Measurements from ENCODE around the gene CYBA.

The CYBA gene

DNA sequence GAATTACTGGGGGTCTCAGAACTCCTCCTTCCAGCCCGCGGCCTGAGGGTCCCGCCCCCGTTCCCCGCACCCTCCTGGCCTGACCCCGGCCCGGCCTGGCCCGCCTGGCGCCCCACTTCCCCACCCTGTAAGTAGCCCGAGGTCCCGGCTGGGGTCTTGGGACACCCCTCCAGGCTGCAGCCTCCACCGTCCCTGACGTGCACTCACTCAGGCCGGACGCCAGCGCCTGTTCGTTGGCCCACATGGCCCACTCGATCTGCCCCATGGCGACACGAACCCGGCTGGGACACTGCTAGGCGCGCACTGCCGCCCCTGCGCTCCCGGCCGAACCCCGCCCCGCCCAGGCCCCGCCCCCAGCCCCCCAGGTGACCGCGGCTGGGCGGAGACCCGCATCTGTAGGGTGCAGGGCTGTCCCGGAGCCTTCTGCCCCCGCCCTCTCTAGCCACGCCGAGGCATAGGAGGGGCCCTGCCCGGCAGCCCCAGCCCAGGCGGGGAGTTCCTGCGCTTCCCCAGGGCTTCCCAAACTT lies at the start of gene CYBA:
CYBA (minus strand) TSS at position 305 of the 527 bp plus-strand sequence; CDS start at position 265, 40 bp downstream.
- H3K4me1 ChIP-seq (ENCODE audit: low read length) = peaks cover 11% of the 10 kb centered on the region; the same call in 1 of the 2 replicates
- TF ChIP-seq EZH2 (optimal IDR thresholded peaks at IDR 0.05; ENCODE audit: low read depth, low read length) = no peak
- no peak for TF ChIP-seq EZH2phosphoT487 (IDR thresholded peaks at IDR 0.05; ENCODE audit: low read length)
- no peak for TF ChIP-seq CTCF (IDR thresholded peaks at IDR 0.05; ENCODE audit: low read length)
- no peak within 1 kb of the TSS for H2AFZ ChIP-seq (ENCODE audit: low read length)
- no peaks in the 10 kb centered on the region for H3F3A ChIP-seq (ENCODE audit: insufficient read depth, low read length)
- no peaks in the 10 kb centered on the region for H3K36me3 ChIP-seq (replicated peaks; ENCODE audit: insufficient read depth, low read length)
- H3K9me2 ChIP-seq (replicated peaks; ENCODE audit: insufficient read depth, low read length) = no peaks in the 10 kb centered on the region
- peak within 1 kb of the TSS; percentile 88 for H3K4me2 ChIP-seq (ENCODE audit: low read depth, low read length)
- peak within 1 kb of the TSS; percentile 83 for H3K4me3 ChIP-seq (ENCODE audit: low read length)
- peak; percentile 72 for DNase-seq
- no peaks in the 10 kb centered on the region for H3K27me3 ChIP-seq (replicated peaks; ENCODE audit: insufficient read depth, low read length)
- H3K79me2 ChIP-seq (ENCODE audit: low read length) = peaks cover 24% of the 10 kb centered on the region
- peak within 1 kb of the TSS; percentile 79 for H3K9ac ChIP-seq (ENCODE audit: low read length)
- H3K27ac ChIP-seq (ENCODE audit: low read length) = peak within 1 kb of the TSS; percentile 88
- H4K20me1 ChIP-seq (ENCODE audit: insufficient read depth, low read length) = no peaks in the 10 kb centered on the region
- H3K9me3 ChIP-seq (replicated peaks; ENCODE audit: insufficient read depth, low read length) = no peaks in the 10 kb centered on the region

GRCh38 chr16:88700322-88700635 lies 49.4 kb upstream of the CYBA start:
- H3K4me2 ChIP-seq (ENCODE audit: low read depth, low read length) = peak overlapping the region; percentile 76
- TF ChIP-seq EZH2phosphoT487 (IDR thresholded peaks at IDR 0.05; ENCODE audit: low read length) (no peak), CTCF (IDR thresholded peaks at IDR 0.05; ENCODE audit: low read length) (no peak), EZH2 (optimal IDR thresholded peaks at IDR 0.05; ENCODE audit: low read depth, low read length) (no peak)
- no peak overlapping the region for H2AFZ ChIP-seq (ENCODE audit: low read length)
- H3K27ac ChIP-seq (ENCODE audit: low read length) = peak overlapping the region; percentile 69; the same call in 1 of the 2 replicates
- peak overlapping the region; percentile 62 for H3K9ac ChIP-seq (ENCODE audit: low read length)
- no peaks in the 10 kb centered on the region for H3K27me3 ChIP-seq (replicated peaks; ENCODE audit: insufficient read depth, low read length)
- no peaks in the 10 kb centered on the region; the same call in 1 of the 2 replicates for H3F3A ChIP-seq (ENCODE audit: insufficient read depth, low read length)
- peaks cover 25% of the 10 kb centered on the region for H3K79me2 ChIP-seq (ENCODE audit: low read length)
- H4K20me1 ChIP-seq (ENCODE audit: insufficient read depth, low read length) = no peaks in the 10 kb centered on the region
- peaks cover 13% of the 10 kb centered on the region for H3K4me1 ChIP-seq (ENCODE audit: low read length)
- no peak for DNase-seq
- H3K4me3 ChIP-seq (ENCODE audit: low read length) = peak overlapping the region; percentile 52; the same call in 1 of the 2 replicates
- H3K9me2 ChIP-seq (replicated peaks; ENCODE audit: insufficient read depth, low read length) = no peaks in the 10 kb centered on the region
- no peaks in the 10 kb centered on the region for H3K9me3 ChIP-seq (replicated peaks; ENCODE audit: insufficient read depth, low read length)
- no peaks in the 10 kb centered on the region for H3K36me3 ChIP-seq (replicated peaks; ENCODE audit: insufficient read depth, low read length)

- H4K20me1 ChIP-seq (ENCODE audit: insufficient read depth, low read length) = no peaks in the 10 kb centered on the region
- H3K9ac ChIP-seq (ENCODE audit: low read length) = no peak overlapping the region
- DNase-seq = no peak
- no peaks in the 10 kb centered on the region for H3K9me3 ChIP-seq (replicated peaks; ENCODE audit: insufficient read depth, low read length)
- H3F3A ChIP-seq (ENCODE audit: insufficient read depth, low read length) = no peaks in the 10 kb centered on the region; the same call in 1 of the 2 replicates
- peaks cover 19% of the 10 kb centered on the region for H3K79me2 ChIP-seq (ENCODE audit: low read length)
- no peak overlapping the region for H3K27ac ChIP-seq (ENCODE audit: low read length)
- peaks cover 13% of the 10 kb centered on the region for H3K4me1 ChIP-seq (ENCODE audit: low read length)
- no peaks in the 10 kb centered on the region for H3K36me3 ChIP-seq (replicated peaks; ENCODE audit: insufficient read depth, low read length)
- no peak for TF ChIP-seq CTCF (IDR thresholded peaks at IDR 0.05; ENCODE audit: low read length)
- no peak for TF ChIP-seq EZH2 (optimal IDR thresholded peaks at IDR 0.05; ENCODE audit: low read depth, low read length)
- TF ChIP-seq EZH2phosphoT487 (IDR thresholded peaks at IDR 0.05; ENCODE audit: low read length) = no peak
- no peak overlapping the region for H3K4me2 ChIP-seq (ENCODE audit: low read depth, low read length)
- no peaks in the 10 kb centered on the region for H3K9me2 ChIP-seq (replicated peaks; ENCODE audit: insufficient read depth, low read length)
- H3K4me3 ChIP-seq (ENCODE audit: low read length) = no peak overlapping the region
- H2AFZ ChIP-seq (ENCODE audit: low read length) = no peak overlapping the region
- H3K27me3 ChIP-seq (replicated peaks; ENCODE audit: insufficient read depth, low read length) = no peaks in the 10 kb centered on the region
These were observed 48.3 kb upstream of the CYBA start for GRCh38 chr16:88699180-88699579.

Measured in MM.1S (cell line).